Activated CD4-positive, alpha-beta memory T cell treated with anti-CD3 and anti-CD28 coated beads, Interleukin-2, amount 10 ng/mL, durations not matched to agents 7 days and 5 days (primary cell): ENCODE measurements around the gene ARID3B. TPM values are rescaled to one million over a fixed set of nuclear protein-coding genes. Genes with fewer than 3 reads are reported as not detected.

Experiments
- CTCF ChIA-PET: fragments of 350-600 bp; sonication (Branson Sonifier 250); formaldehyde crosslinking; loops from one replicate; lab custom pipeline; 2021; ENCODE audit warnings: antibody characterized with exemption, inconsistent platforms; lab: Charles Lee
- POLR2A ChIA-PET: fragments of 350-600 bp; sonication (Branson Sonifier 250); formaldehyde crosslinking; loops from one replicate; lab custom pipeline; 2021; ENCODE audit warnings: antibody characterized with exemption; lab: Charles Lee
- DNase-seq: peaks from one replicate; pipeline ENCODE4 v3.0.0-alpha.2; 2020
- H3K27ac Mint-ChIP-seq: one replicate; pipeline ENCODE4 v1.8.0; 2021; ENCODE audit warnings: mild to moderate bottlenecking, mixed read lengths
- H3K27me3 Mint-ChIP-seq: one replicate; pipeline ENCODE4 v1.8.0; 2021; ENCODE audit warnings: mixed read lengths
- H3K36me3 Mint-ChIP-seq: one replicate; pipeline ENCODE4 v1.8.0; 2021; ENCODE audit warnings: low read depth, mixed read lengths
- H3K4me1 Mint-ChIP-seq: one replicate; pipeline ENCODE4 v1.8.0; 2021; ENCODE audit warnings: mixed read lengths
- H3K4me3 Mint-ChIP-seq: one replicate; pipeline ENCODE4 v1.8.0; 2021; ENCODE audit warnings: mild to moderate bottlenecking, mixed read lengths
- H3K9me3 Mint-ChIP-seq: one replicate; pipeline ENCODE4 v1.8.0; 2021; ENCODE audit warnings: mixed read lengths
- total RNA-seq, 2 experiments: library from RNA; stranded (reverse); gene quantifications; one replicate each; pipeline ENCODE4 v1.2.3, GENCODE V29; 2021

Gene ARID3B
- total RNA-seq, 2 experiments from 2014 or later = 49.2 to 52.1 TPM

DNA sequence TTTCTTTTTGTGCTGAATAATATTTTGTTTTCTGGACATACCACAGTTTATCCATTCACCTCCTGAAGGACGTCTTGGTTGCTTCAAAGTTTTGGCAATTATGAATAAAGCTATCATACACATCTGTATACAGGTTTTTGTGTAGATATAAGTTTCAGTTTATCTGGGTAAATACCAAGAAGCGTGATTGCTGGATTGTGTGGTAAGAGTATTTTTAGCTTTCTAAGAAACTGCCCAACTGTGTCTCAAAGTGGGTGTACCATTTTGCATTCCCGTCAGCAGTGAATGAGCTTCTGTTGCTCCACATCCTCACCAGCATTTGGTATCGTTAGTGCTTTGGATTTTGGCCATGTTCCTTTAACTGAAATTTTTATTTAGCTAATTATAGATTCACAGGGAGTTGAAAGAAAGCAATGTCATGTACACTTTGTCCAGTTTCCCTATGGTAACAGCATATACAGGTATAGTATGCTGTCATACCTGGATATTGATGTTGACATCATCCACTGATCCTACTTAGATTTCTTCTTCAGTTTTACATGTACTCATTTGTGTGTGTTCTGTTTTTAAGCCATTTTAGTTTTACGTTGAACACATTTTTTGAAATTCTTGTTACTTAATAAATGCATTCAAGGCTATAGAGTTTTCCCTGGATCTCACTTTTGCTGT, 11.9 kb downstream of the ARID3B start:
- Mint-ChIP-seq H3K4me1 (peaks cover 73% of the 10 kb centered on the region), H3K4me3 (peak overlapping the region; percentile 45), H3K9me3 (no peaks in the 10 kb centered on the region), H3K27me3 (no peaks in the 10 kb centered on the region), H3K36me3 (peaks cover 76% of the 10 kb centered on the region), H3K27ac (peak overlapping the region; percentile 82)
- ChIA-PET CTCF (interaction anchor here (0.5 to 1.4 kb wide), 6 partner anchors 8 to 1052 kb away, joined by 3 to 20 read pairs (median 4); partner anchors contain the start of gene ARID3B), POLR2A (interaction anchor here (0.7 to 6.4 kb wide), 13 partner anchors 9 to 235 kb away, joined by 3 to 99 read pairs (median 3); partner anchors contain the start of genes ARID3B and CLK3)
- DNase-seq = peak; percentile 43

DNA sequence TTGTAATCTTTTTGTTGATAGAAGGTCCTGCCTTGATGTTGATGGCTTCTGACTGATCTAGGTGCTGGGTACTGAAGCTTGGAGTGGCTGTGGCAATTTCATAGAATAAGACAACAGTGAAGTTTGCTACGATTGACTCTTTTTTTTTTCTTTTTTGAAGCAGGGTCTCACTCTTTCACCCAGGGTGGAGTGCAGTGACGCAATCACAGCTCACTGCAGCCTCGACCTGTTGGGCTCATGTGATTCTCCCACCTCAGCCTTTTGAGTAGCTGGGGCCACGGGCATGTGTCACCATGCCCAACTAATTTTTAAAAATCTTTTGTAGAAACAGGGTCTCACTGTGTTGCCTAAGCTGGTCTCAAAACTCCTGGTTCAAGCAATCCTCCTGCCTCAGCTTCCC, 14.2 kb downstream of the ARID3B start:
- CTCF ChIA-PET = interaction anchor here (0.6 kb wide), 1 partner anchor 20 kb away, joined by 3 read pairs; no protein-coding TSS in a partner anchor
- DNase-seq = no peak
- no peak overlapping the region for H3K4me3 Mint-ChIP-seq
- H3K27me3 Mint-ChIP-seq = no peaks in the 10 kb centered on the region
- peaks cover 71% of the 10 kb centered on the region for H3K36me3 Mint-ChIP-seq
- no peaks in the 10 kb centered on the region for H3K9me3 Mint-ChIP-seq
- peaks cover 72% of the 10 kb centered on the region for H3K4me1 Mint-ChIP-seq
- POLR2A ChIA-PET = interaction anchor here (1.7 to 6.4 kb wide), 2 partner anchors 12 to 58 kb away, joined by 3 to 99 read pairs; partner anchors contain the start of gene ARID3B
- no peak overlapping the region for H3K27ac Mint-ChIP-seq

GRCh38 chr15:74558706-74559105, 17.7 kb downstream of the ARID3B start:
- ChIA-PET POLR2A (interaction anchor here (1.0 to 1.9 kb wide), 3 partner anchors 13 to 57 kb away, joined by 3 to 7 read pairs (median 3); partner anchors contain the start of genes ARID3B and CLK3), CTCF (interaction anchor here (0.7 to 1.3 kb wide), 3 partner anchors 15 to 18 kb away, joined by 3 to 6 read pairs (median 4); no protein-coding TSS in a partner anchor)
- no peak for DNase-seq
- Mint-ChIP-seq H3K36me3 (peaks cover 65% of the 10 kb centered on the region), H3K4me3 (no peak overlapping the region), H3K4me1 (peaks cover 53% of the 10 kb centered on the region), H3K27me3 (no peaks in the 10 kb centered on the region), H3K27ac (no peak overlapping the region), H3K9me3 (no peaks in the 10 kb centered on the region)

DNA sequence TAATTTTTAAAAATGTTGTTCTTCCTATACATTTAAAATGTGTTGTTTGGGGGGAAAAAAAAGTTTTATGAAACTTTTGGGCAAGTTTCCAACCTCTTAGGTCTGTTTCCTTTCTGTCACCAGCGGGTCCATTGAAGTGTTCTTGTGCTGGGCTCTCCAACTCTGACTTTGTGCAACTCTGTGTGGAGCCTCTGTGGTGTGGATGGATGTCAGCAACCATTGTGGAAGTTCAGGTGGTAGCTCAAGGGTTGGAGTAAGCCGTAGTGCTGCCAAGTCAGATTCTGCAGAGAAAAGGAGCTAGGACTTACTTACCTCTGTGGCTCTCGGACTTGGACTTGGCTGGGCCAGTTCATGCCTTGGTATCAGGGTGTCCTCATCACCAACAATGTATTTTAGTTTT, 22.4 kb downstream of the ARID3B start:
- ChIA-PET POLR2A (interaction anchor here (0.8 kb wide), 1 partner anchor 11 kb away, joined by 3 read pairs; no protein-coding TSS in a partner anchor), CTCF (no interaction called here)
- no peak overlapping the region for H3K27ac Mint-ChIP-seq
- H3K36me3 Mint-ChIP-seq = peaks cover 72% of the 10 kb centered on the region
- no peak overlapping the region for H3K4me3 Mint-ChIP-seq
- H3K27me3 Mint-ChIP-seq = no peaks in the 10 kb centered on the region
- peaks cover 49% of the 10 kb centered on the region for H3K4me1 Mint-ChIP-seq
- no peak for DNase-seq
- H3K9me3 Mint-ChIP-seq = no peaks in the 10 kb centered on the region

DNA sequence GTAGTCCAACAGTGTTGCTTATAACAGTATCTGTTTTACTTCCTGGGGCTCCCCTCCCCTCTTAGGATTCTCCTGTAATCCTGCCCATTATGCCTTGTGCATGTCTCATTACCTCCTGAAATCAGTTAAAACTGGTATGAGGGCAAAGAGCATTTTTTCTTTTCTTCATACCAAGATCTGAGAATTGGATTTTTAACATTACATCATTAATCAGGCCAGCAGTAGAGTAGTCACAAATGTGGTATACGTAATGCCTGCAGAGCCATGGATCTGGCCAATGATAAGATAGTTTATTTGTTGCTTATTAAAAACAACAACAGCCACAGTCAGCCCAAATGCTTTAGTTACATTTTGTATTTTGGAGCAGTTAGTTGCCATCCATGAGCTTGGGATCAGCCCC, 23.2 kb downstream of the ARID3B start:
- ChIA-PET CTCF (no interaction called here), POLR2A (interaction anchor here (1.2 kb wide), 1 partner anchor 23 kb away, joined by 4 read pairs; the partner anchor contains the start of gene ARID3B)
- DNase-seq = no peak
- H3K27me3 Mint-ChIP-seq = no peaks in the 10 kb centered on the region
- H3K4me1 Mint-ChIP-seq = peaks cover 43% of the 10 kb centered on the region
- no peak overlapping the region for H3K4me3 Mint-ChIP-seq
- H3K27ac Mint-ChIP-seq = no peak overlapping the region
- no peaks in the 10 kb centered on the region for H3K9me3 Mint-ChIP-seq
- peaks cover 70% of the 10 kb centered on the region for H3K36me3 Mint-ChIP-seq

DNA sequence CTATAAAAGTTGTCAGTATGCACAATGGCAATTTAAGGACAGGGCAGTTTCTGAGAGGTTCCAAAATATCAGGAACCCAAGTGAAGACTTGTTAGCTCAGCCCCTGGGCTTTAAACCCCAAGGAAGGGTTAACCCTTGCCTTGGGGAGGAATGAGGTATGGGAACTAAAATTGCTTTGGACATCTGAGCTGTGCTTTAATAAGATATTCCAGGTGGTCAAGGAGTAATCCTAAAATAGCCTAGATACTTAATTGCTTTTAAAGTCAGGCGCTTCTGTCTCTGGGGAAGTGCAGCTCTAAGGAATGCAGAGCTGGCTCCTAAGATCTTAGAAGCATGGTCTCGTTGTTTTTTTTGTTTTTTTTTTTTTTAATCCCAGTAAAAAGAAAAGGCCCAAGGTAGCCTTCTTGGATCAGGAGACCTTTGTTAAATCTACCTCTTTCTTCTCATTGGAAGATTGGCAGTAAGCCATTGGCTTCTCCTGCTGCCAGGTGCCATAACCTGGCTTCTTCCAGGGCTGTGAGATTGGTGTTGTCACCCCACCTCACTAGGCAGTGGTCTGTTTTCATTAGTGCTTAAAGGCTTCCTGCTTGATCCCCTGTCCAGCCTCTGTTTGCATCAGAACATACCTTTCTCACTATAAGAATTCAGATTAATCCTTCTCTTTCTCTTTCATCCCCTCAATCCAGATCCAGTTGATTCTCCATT, 24.5 kb downstream of the ARID3B start:
- H3K4me3 Mint-ChIP-seq = no peak overlapping the region
- ChIA-PET POLR2A (no interaction called here), CTCF (no interaction called here)
- no peaks in the 10 kb centered on the region for H3K9me3 Mint-ChIP-seq
- H3K27me3 Mint-ChIP-seq = no peaks in the 10 kb centered on the region
- peaks cover 40% of the 10 kb centered on the region for H3K4me1 Mint-ChIP-seq
- H3K36me3 Mint-ChIP-seq = peaks cover 75% of the 10 kb centered on the region
- no peak overlapping the region for H3K27ac Mint-ChIP-seq
- no peak for DNase-seq

GRCh38 chr15:74568594-74568993, 27.6 kb downstream of the ARID3B start:
- CTCF ChIA-PET = no interaction called here
- Mint-ChIP-seq H3K9me3 (no peaks in the 10 kb centered on the region), H3K27ac (no peak overlapping the region), H3K4me1 (peaks cover 46% of the 10 kb centered on the region), H3K27me3 (no peaks in the 10 kb centered on the region), H3K36me3 (peaks cover 78% of the 10 kb centered on the region), H3K4me3 (no peak overlapping the region)
- POLR2A ChIA-PET = interaction anchor here (1.1 to 1.8 kb wide), 3 partner anchors 16 to 30 kb away, joined by 3 to 7 read pairs (median 7); partner anchors contain the start of gene ARID3B
- DNase-seq = no peak

GRCh38 chr15:74569731-74570070, 28.7 kb downstream of the ARID3B start:
- ChIA-PET CTCF (no interaction called here), POLR2A (interaction anchor here (0.7 to 1.8 kb wide), 2 partner anchors 17 to 210 kb away, joined by 3 to 7 read pairs; no protein-coding TSS in a partner anchor)
- Mint-ChIP-seq H3K9me3 (no peaks in the 10 kb centered on the region), H3K4me1 (peaks cover 48% of the 10 kb centered on the region), H3K27ac (no peak overlapping the region), H3K4me3 (no peak overlapping the region), H3K27me3 (no peaks in the 10 kb centered on the region), H3K36me3 (peaks cover 78% of the 10 kb centered on the region)
- no peak for DNase-seq

GRCh38 chr15:74571191-74571590, 30.2 kb downstream of the ARID3B start:
- ChIA-PET POLR2A (interaction anchor here (1.5 kb wide), 1 partner anchor 27 kb away, joined by 3 read pairs; no protein-coding TSS in a partner anchor), CTCF (interaction anchor here (1.4 kb wide), 1 partner anchor 25 kb away, joined by 4 read pairs; no protein-coding TSS in a partner anchor)
- peaks cover 81% of the 10 kb centered on the region for H3K36me3 Mint-ChIP-seq
- no peak overlapping the region for H3K4me3 Mint-ChIP-seq
- H3K4me1 Mint-ChIP-seq = peaks cover 47% of the 10 kb centered on the region
- H3K9me3 Mint-ChIP-seq = no peaks in the 10 kb centered on the region
- no peak overlapping the region for H3K27ac Mint-ChIP-seq
- no peak for DNase-seq
- H3K27me3 Mint-ChIP-seq = no peaks in the 10 kb centered on the region

DNA sequence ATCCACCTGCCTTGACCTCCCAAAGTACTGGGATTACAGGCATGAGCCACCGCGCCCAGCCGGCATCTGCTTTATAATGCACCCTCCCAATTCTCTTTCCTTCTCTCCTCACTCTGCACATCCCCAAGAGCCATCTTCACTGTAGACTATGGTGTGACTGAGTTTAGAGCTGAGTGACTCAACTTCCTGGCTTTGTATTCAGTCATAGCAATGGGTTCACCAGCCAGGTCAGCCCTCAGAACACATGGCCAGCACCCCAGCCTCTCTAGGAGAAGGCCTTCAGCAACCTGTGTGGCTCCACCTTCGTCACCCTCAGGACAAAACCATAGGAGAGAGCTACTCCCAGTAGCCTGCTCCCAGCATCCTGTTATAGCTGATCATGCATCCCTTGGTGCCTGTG, 33.0 kb downstream of the ARID3B start:
- DNase-seq = no peak
- POLR2A ChIA-PET = interaction anchor here (0.8 to 2.3 kb wide), 5 partner anchors 8 to 113 kb away, joined by 3 to 8 read pairs (median 5); partner anchors contain the start of genes ARID3B and UBL7
- Mint-ChIP-seq H3K27me3 (no peaks in the 10 kb centered on the region), H3K27ac (peak overlapping the region; percentile 19), H3K4me3 (no peak overlapping the region), H3K4me1 (peaks cover 30% of the 10 kb centered on the region), H3K9me3 (no peaks in the 10 kb centered on the region), H3K36me3 (peaks cover 77% of the 10 kb centered on the region)
- CTCF ChIA-PET = interaction anchor here (0.7 to 1.2 kb wide), 4 partner anchors 15 to 202 kb away, joined by 3 to 6 read pairs (median 4); no protein-coding TSS in a partner anchor

DNA sequence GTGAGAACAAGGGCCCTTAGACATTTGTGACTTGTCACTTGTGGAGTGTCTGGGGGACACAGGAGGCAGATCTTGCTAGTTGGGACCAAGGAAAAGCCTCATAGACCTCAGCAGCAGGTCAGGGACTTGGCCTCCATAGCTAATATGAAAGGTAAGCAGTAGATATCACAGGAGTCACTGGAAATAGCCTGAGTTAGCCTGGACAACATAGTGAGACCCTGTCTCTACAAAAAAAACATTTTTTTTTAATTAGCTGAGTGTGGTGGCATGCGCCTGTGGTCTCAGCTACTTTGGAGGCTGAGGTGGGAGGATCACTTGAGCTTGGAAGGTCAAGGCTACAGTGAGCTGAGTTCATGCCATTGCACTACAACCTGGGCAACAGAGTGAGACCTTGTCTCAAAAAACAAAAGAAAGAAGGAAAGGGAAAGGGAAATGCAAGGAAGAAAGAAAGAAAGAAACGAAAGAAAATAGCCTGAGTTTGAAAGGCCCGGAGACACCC, 37.5 kb downstream of the ARID3B start:
- ChIA-PET POLR2A (interaction anchor here (1.2 to 1.7 kb wide), 2 partner anchors 26 to 33 kb away, joined by 3 read pairs; no protein-coding TSS in a partner anchor), CTCF (interaction anchor here (1.6 kb wide), 1 partner anchor 21 kb away, joined by 3 read pairs; no protein-coding TSS in a partner anchor)
- Mint-ChIP-seq H3K36me3 (peaks cover 59% of the 10 kb centered on the region), H3K9me3 (no peaks in the 10 kb centered on the region), H3K27me3 (no peaks in the 10 kb centered on the region), H3K4me1 (peaks cover 30% of the 10 kb centered on the region), H3K27ac (no peak overlapping the region), H3K4me3 (no peak overlapping the region)
- no peak for DNase-seq

DNA sequence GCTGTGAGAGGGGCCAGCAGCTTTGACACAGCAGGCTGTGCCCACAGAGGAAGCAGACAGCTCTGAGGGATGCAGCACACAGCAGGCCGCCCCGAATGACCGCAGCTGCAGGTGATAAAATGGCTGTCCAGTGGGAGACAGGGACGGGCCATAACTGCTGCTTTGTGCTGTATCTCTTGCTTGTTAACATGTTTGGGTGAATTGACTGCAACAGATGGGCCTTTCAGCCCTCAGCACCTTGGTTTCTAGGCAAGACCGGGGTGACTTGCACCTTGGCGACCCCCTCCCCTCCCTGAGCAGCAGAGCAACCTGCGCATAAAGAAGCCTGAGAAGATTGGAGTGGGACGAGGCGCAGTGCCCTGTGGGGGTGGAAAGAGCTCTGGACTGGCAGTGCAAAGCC, 38.0 kb downstream of the ARID3B start:
- no peak for DNase-seq
- CTCF ChIA-PET = interaction anchor here (0.7 to 1.6 kb wide), 2 partner anchors 7 to 21 kb away, joined by 3 read pairs; no protein-coding TSS in a partner anchor
- Mint-ChIP-seq H3K4me3 (no peak overlapping the region), H3K27ac (no peak overlapping the region), H3K36me3 (peaks cover 59% of the 10 kb centered on the region), H3K9me3 (no peaks in the 10 kb centered on the region), H3K4me1 (peaks cover 29% of the 10 kb centered on the region), H3K27me3 (no peaks in the 10 kb centered on the region)
- POLR2A ChIA-PET = interaction anchor here (1.2 to 1.7 kb wide), 2 partner anchors 26 to 34 kb away, joined by 3 read pairs; no protein-coding TSS in a partner anchor
